GM23338 (cell line): ENCODE results near the gene ZNF366.

Source experiments
- CTCF ChIP-seq, 2 experiments: fragments of 200-600 bp in 1 of 2; sonication (generic) in 1 of 2; conservative IDR thresholded peaks; 2 replicates each; pipeline versions ENCODE4 v1.5.1 to v1.6.1; 2016 to 2017; ENCODE audit warnings: antibody characterized with exemption in 2 of 2, low read depth in 2 of 2, mild to moderate bottlenecking in 2 of 2, moderate library complexity in 1 of 2
- EZH2 ChIP-seq: fragments of 200-600 bp; sonication (generic); IDR thresholded peaks from one replicate; pipeline ENCODE4 v1.8.0; 2017; ENCODE audit warnings: antibody characterized with exemption, mild to moderate bottlenecking, low read depth; ENCODE audit not compliant: unreplicated experiment
- REST ChIP-seq: IDR thresholded peaks from one replicate; pipeline ENCODE4 v1.6.1; 2018; ENCODE audit warnings: antibody characterized with exemption; ENCODE audit not compliant: unreplicated experiment
- ZNF114 ChIP-seq: fragments of 250-450 bp; sonication (Bioruptor Pico); IDR thresholded peaks from 2 replicates; pipeline ENCODE4 v1.5.0; 2020; ENCODE audit warnings: mild to moderate bottlenecking, moderate library complexity

GRCh38 chr5:72417333-72418062 lies 89.7 kb downstream of the ZNF366 start:
- no peak for TF ChIP-seq CTCF (conservative IDR thresholded peaks at IDR 0.05; ENCODE audit: low read depth in 2 of 2)
- TF ChIP-seq REST: no peak
- TF ChIP-seq EZH2: no peak
- no peak for TF ChIP-seq ZNF114 (CRISPR knock-in tag)
